HG03025 (cell line): Measurements from ENCODE around the gene MORC4.
"Not testable (repeated sequence)": the region's sequence is repeated elsewhere in the genome, so short reads cannot be mapped to it uniquely, and the experiment has no call there.

ENCODE experiments used
- ATAC-seq: cut with Tn5 transposase; IDR thresholded peaks from one replicate; pipeline ENCODE4 v1.9.1; 2021; ENCODE audit warnings: mild to moderate bottlenecking, moderate library complexity; ENCODE audit not compliant: unreplicated experiment, low FRiP score

Gene MORC4

GRCh38 chrX:107000013-107000515, at the start of gene MORC4:
Gene MORC4 (minus strand): TSS chrX:107000212. CDS start chrX:106999969, 243 bp downstream.
- peak; percentile 57 for ATAC-seq

- ATAC-seq, result no peak
Measured at GRCh38 chrX:107047622-107048021, 47.6 kb upstream of the MORC4 start.

GRCh38 chrX:107029752-107030151, 29.7 kb upstream of the MORC4 start:
- no peak for ATAC-seq

- ATAC-seq, result no peak
Measured at GRCh38 chrX:107025545-107025944, 25.5 kb upstream of the MORC4 start.

- no peak for ATAC-seq
Measured at GRCh38 chrX:107014936-107015335, 14.9 kb upstream of the MORC4 start.

GRCh38 chrX:107008034-107008433, 8.0 kb upstream of the MORC4 start:
- no peak for ATAC-seq

GRCh38 chrX:106999002-106999975, 723 bp downstream of the MORC4 start:
- ATAC-seq, result peak; percentile 47

- no peak for ATAC-seq
Measured at GRCh38 chrX:106997611-106998010, 2.4 kb downstream of the MORC4 start.

- no peak for ATAC-seq
Measured at GRCh38 chrX:106995678-106996077, 4.3 kb downstream of the MORC4 start.

- ATAC-seq, result no peak
Measured at GRCh38 chrX:106987488-106987887, 12.5 kb downstream of the MORC4 start.

GRCh38 chrX:106980952-106981626, 18.9 kb downstream of the MORC4 start:
- no peak for ATAC-seq

- ATAC-seq, result no peak
Measured at GRCh38 chrX:106976416-106976815, 23.6 kb downstream of the MORC4 start.

GRCh38 chrX:106973433-106974149, 26.4 kb downstream of the MORC4 start:
- no peak for ATAC-seq

GRCh38 chrX:106972896-106973295, 27.1 kb downstream of the MORC4 start:
- ATAC-seq, result no peak

- ATAC-seq, result not testable (repeated sequence)
Measured at GRCh38 chrX:106966547-106966946, 33.5 kb downstream of the MORC4 start.

- no peak for ATAC-seq
Measured at GRCh38 chrX:106964290-106964689, 35.7 kb downstream of the MORC4 start.

- no peak for ATAC-seq
Measured at GRCh38 chrX:106963111-106963510, 36.9 kb downstream of the MORC4 start.

- no peak for ATAC-seq
Measured at GRCh38 chrX:106959901-106960300, 40.1 kb downstream of the MORC4 start.

- ATAC-seq, result no peak
Measured at GRCh38 chrX:106957856-106958255, 42.2 kb downstream of the MORC4 start.

- no peak for ATAC-seq
Measured at GRCh38 chrX:106955004-106955772, 44.8 kb downstream of the MORC4 start.
